Measurements from ENCODE around the gene THOC1. TPM values are rescaled to one million over a fixed set of nuclear protein-coding genes. Genes with fewer than 3 reads are reported as not detected.
A peak's percentile ranks its signal among the peaks of the same experiment; 100 is the strongest.

The THOC1 gene
- total RNA-seq, 1 donor from 2014 or later: 10.2 TPM

GRCh38 chr18:275486-275885, 7.6 kb upstream of the THOC1 start:
- intact Hi-C loops (cut with micrococcal nuclease): no loop called here
- peaks cover 17% of the 10 kb centered on the region for H3K9me3 ChIP-seq (replicated peaks)
- H3K4me3 ChIP-seq: no peak overlapping the region
- H3K27me3 ChIP-seq (ENCODE audit: low read depth): no peaks in the 10 kb centered on the region
- H3K27ac ChIP-seq (replicated peaks): no peak overlapping the region
- TF ChIP-seq, protein P1, sequence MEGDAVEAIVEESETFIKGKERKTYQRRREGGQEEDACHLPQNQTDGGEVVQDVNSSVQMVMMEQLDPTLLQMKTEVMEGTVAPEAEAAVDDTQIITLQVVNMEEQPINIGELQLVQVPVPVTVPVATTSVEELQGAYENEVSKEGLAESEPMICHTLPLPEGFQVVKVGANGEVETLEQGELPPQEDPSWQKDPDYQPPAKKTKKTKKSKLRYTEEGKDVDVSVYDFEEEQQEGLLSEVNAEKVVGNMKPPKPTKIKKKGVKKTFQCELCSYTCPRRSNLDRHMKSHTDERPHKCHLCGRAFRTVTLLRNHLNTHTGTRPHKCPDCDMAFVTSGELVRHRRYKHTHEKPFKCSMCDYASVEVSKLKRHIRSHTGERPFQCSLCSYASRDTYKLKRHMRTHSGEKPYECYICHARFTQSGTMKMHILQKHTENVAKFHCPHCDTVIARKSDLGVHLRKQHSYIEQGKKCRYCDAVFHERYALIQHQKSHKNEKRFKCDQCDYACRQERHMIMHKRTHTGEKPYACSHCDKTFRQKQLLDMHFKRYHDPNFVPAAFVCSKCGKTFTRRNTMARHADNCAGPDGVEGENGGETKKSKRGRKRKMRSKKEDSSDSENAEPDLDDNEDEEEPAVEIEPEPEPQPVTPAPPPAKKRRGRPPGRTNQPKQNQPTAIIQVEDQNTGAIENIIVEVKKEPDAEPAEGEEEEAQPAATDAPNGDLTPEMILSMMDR (IDR thresholded peaks at IDR 0.05; ENCODE audit: borderline replicate concordance): no peak
- H3K36me3 ChIP-seq: no peaks in the 10 kb centered on the region
- H3K4me1 ChIP-seq: no peaks in the 10 kb centered on the region
- DNase-seq: no peak

DNA sequence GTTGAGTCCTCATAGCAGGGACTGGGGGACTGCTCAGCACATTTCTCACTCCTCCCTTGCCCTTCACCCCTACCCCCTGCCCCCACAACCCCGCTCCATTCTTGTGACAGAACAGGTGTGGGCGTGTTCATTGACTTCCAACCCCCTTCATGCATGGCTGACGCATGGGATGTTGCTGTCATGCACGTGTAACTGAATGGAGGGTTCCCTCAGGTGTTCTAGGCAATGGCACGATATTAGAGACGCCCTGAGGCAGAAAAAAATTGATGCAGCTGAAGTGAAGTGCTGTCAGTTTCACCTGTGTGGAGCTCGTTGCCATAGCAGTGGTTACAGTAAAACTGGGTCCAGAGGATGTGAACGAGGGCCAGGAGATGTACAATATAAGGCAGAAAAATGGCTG, 6.5 kb upstream of the THOC1 start:
- H3K9me3 ChIP-seq (replicated peaks): peaks cover 17% of the 10 kb centered on the region
- H3K4me3 ChIP-seq: no peak overlapping the region
- no peaks in the 10 kb centered on the region for H3K27me3 ChIP-seq (ENCODE audit: low read depth)
- intact Hi-C loops (cut with micrococcal nuclease): no loop called here
- peaks cover 5% of the 10 kb centered on the region for H3K4me1 ChIP-seq
- no peak overlapping the region for H3K27ac ChIP-seq (replicated peaks)
- no peaks in the 10 kb centered on the region for H3K36me3 ChIP-seq
- DNase-seq: no peak
- TF ChIP-seq, protein P1 (IDR thresholded peaks at IDR 0.05; ENCODE audit: borderline replicate concordance): no peak

- intact Hi-C loops (cut with micrococcal nuclease): no loop called here
- H3K27me3 ChIP-seq (ENCODE audit: low read depth): no peaks in the 10 kb centered on the region
- no peak for DNase-seq
- H3K4me3 ChIP-seq: no peak overlapping the region
- no peaks in the 10 kb centered on the region for H3K36me3 ChIP-seq
- TF ChIP-seq, protein P1 (IDR thresholded peaks at IDR 0.05; ENCODE audit: borderline replicate concordance): no peak
- peaks cover 13% of the 10 kb centered on the region for H3K4me1 ChIP-seq
- peaks cover 11% of the 10 kb centered on the region for H3K9me3 ChIP-seq (replicated peaks)
- H3K27ac ChIP-seq (replicated peaks): no peak overlapping the region
These were observed 5.7 kb upstream of the THOC1 start for GRCh38 chr18:273525-273924.

- no peak for DNase-seq
- H3K36me3 ChIP-seq: no peaks in the 10 kb centered on the region
- TF ChIP-seq, protein P1 (IDR thresholded peaks at IDR 0.05; ENCODE audit: borderline replicate concordance): no peak
- peaks cover 3% of the 10 kb centered on the region for H3K9me3 ChIP-seq (replicated peaks)
- intact Hi-C loops (cut with micrococcal nuclease): no loop called here
- no peaks in the 10 kb centered on the region for H3K27me3 ChIP-seq (ENCODE audit: low read depth)
- H3K4me3 ChIP-seq: no peak overlapping the region
- H3K27ac ChIP-seq (replicated peaks): no peak overlapping the region
- H3K4me1 ChIP-seq: peaks cover 20% of the 10 kb centered on the region
These were observed 4.8 kb upstream of the THOC1 start for GRCh38 chr18:272650-273049.

DNA sequence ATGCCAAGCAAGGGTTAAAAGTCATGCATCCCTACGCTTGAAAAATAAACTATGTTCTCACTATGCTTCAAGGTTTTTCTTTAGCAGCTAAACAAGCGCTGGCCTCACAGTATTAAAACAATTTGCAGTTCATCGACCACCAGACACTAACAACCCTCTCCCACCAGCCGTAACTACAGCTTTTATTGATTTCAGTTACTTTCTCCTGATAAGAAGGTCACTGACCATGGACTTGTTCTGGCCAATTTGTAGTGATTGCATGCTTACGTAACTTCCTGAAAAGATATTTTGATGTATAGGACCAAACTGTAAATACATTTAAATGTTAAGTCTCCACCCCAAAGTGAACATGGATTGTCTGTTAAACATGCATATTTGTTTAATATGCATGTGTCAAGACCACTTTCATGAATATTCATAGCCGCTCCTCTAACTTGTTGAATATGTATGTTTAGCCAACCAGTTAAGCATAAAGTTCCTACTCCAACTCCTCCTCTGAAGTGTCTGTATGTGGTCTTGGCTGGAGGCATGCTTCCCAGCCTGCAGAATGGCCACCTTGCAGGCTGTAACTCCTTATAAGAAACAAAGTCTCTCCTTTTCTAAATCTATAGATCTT, 1.7 kb upstream of the THOC1 start:
- intact Hi-C loops (cut with micrococcal nuclease): no loop called here
- TF ChIP-seq, protein P1 (IDR thresholded peaks at IDR 0.05; ENCODE audit: borderline replicate concordance): no peak
- no peaks in the 10 kb centered on the region for H3K27me3 ChIP-seq (ENCODE audit: low read depth)
- no peak overlapping the region for H3K27ac ChIP-seq (replicated peaks)
- no peak for DNase-seq
- H3K4me1 ChIP-seq: peaks cover 36% of the 10 kb centered on the region
- no peaks in the 10 kb centered on the region for H3K9me3 ChIP-seq (replicated peaks)
- peak overlapping the region; percentile 89 for H3K4me3 ChIP-seq
- peaks cover 4% of the 10 kb centered on the region for H3K36me3 ChIP-seq

Data from left ventricle myocardium inferior (tissue), 1 donor.